PFSK-1 (cell line): ENCODE data around the gene MUS81.

Experiments
- FOXP2 ChIP-seq: optimal IDR thresholded peaks from 2 replicates; pipeline ENCODE3; 2011; ENCODE audit warnings: borderline replicate concordance, control low read depth, inconsistent platforms; ENCODE audit not compliant: insufficient read depth; ENCODE audit errors: extremely low read length, extremely low read depth
- POLR2AphosphoS5 ChIP-seq: IDR thresholded peaks from 2 replicates; pipeline ENCODE4 v1.6.1; 2012; ENCODE audit warnings: low read depth, mild to moderate bottlenecking, control low read depth, low read length, moderate library complexity
- SIN3A ChIP-seq: IDR thresholded peaks from 2 replicates; pipeline ENCODE4 v1.6.1; 2012; ENCODE audit warnings: mild to moderate bottlenecking, low read length, moderate library complexity, borderline replicate concordance; ENCODE audit not compliant: insufficient read depth
- TAF1 ChIP-seq: IDR thresholded peaks from 2 replicates; pipeline ENCODE4 v1.6.1; 2012; ENCODE audit warnings: low read length, control low read depth, borderline replicate concordance; ENCODE audit not compliant: insufficient read depth
- TF ChIP-seq, protein P1 (sequence below), 2 experiments: IDR thresholded peaks; 2 replicates each; pipeline versions ENCODE4 v1.6.1 to v1.8.0; 2011 to 2012; ENCODE audit warnings: low read depth in 2 of 2, low read length in 2 of 2, control low read depth in 1 of 2, inconsistent platforms in 1 of 2, mild to moderate bottlenecking in 1 of 2, moderate library complexity in 1 of 2; ENCODE audit not compliant: insufficient read depth in 1 of 2

MUS81 gene

DNA sequence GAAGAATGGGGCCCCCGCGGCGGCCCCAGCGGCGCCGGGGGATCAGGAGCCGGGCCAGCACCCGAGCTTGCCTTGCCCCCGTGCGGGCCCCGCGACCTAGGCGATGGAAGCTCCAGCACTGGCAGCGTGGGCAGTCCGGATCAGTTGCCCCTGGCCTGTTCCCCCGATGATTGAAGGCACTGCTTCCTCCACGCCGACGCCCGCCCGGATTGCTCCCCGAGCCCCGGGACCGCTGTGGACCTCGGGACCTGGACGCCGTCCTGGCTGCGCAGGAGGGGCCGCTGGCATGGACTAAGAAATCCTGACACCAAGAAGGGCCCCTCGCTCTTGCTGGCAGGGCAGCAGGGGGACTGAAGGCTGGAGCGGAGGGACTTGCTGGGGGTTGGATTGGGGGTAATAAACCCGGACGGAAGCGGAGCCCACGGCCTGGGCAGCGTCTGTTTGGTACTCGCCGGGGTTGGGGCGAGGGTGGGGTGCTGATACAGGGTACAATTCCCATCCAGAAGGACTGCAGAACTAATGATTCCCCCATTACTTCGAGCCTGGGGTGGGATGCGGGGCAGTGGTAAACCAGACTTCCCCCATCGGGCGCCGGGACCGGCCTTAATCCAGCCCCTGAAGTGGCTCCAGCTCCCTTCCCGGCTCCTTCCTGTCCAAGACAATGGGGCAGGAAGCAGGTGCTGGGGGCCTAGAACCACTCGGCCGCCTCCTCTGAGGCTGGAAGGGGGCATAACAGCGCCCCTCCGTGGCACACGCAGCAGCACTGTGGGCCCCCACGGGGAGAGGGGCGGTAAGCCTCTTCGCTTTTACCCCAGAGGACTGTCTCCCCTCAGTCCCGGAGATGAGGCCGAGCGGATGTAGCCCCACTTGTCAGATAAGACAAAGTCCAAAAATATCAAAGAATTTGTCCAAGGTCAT is 31.2 kb downstream of the MUS81 start:
- TF ChIP-seq FOXP2 (no peak), SIN3A (peak; percentile 37; the same call in 1 of the 2 replicates), POLR2AphosphoS5 (peak; percentile 83), TAF1 (peak; percentile 71; the same call in 1 of the 2 replicates)
- TF ChIP-seq, protein P1, sequence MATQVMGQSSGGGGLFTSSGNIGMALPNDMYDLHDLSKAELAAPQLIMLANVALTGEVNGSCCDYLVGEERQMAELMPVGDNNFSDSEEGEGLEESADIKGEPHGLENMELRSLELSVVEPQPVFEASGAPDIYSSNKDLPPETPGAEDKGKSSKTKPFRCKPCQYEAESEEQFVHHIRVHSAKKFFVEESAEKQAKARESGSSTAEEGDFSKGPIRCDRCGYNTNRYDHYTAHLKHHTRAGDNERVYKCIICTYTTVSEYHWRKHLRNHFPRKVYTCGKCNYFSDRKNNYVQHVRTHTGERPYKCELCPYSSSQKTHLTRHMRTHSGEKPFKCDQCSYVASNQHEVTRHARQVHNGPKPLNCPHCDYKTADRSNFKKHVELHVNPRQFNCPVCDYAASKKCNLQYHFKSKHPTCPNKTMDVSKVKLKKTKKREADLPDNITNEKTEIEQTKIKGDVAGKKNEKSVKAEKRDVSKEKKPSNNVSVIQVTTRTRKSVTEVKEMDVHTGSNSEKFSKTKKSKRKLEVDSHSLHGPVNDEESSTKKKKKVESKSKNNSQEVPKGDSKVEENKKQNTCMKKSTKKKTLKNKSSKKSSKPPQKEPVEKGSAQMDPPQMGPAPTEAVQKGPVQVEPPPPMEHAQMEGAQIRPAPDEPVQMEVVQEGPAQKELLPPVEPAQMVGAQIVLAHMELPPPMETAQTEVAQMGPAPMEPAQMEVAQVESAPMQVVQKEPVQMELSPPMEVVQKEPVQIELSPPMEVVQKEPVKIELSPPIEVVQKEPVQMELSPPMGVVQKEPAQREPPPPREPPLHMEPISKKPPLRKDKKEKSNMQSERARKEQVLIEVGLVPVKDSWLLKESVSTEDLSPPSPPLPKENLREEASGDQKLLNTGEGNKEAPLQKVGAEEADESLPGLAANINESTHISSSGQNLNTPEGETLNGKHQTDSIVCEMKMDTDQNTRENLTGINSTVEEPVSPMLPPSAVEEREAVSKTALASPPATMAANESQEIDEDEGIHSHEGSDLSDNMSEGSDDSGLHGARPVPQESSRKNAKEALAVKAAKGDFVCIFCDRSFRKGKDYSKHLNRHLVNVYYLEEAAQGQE (IDR thresholded peaks at IDR 0.05; ENCODE audit: insufficient read depth in 1 of 2, low read depth in 2 of 2, low read length in 2 of 2) = no peak

DNA sequence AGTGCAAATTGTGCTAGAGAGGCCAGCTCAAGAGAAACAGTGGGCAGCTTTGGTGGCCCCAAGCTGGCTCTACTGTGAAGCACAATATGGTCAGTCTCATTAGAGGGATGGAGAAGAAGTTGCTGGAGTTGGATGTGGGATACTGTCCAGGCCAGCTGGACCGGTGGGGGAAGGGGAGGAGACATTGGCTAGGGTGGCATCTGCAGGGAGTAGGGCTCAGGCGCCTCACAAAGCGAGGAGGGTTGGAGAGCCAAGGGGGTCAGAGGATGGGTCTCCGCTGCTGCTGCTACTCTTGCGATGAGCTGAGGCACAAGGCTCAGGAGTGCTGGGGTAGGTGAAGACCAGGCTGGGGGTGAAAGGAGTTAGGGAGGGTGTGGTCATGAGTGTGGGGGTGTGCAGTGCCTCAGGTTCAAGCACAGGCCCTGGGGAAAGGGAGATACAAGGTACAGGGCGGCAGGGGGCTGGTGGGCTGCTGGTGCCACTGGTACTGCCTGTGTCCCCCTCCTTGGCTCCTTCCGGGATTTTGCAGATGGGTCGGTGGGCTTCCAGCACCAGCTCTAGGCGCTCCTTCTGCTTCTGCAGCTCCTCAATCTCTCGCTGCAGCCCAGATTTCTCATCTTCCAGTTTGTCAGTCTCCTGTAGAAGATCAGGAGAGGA is 32.6 kb downstream of the MUS81 start:
- no peak for TF ChIP-seq SIN3A
- TF ChIP-seq, protein P1 (IDR thresholded peaks at IDR 0.05; ENCODE audit: insufficient read depth in 1 of 2, low read depth in 2 of 2, low read length in 2 of 2) = no peak
- TF ChIP-seq POLR2AphosphoS5 = no peak
- no peak for TF ChIP-seq FOXP2
- TF ChIP-seq TAF1 = no peak

DNA sequence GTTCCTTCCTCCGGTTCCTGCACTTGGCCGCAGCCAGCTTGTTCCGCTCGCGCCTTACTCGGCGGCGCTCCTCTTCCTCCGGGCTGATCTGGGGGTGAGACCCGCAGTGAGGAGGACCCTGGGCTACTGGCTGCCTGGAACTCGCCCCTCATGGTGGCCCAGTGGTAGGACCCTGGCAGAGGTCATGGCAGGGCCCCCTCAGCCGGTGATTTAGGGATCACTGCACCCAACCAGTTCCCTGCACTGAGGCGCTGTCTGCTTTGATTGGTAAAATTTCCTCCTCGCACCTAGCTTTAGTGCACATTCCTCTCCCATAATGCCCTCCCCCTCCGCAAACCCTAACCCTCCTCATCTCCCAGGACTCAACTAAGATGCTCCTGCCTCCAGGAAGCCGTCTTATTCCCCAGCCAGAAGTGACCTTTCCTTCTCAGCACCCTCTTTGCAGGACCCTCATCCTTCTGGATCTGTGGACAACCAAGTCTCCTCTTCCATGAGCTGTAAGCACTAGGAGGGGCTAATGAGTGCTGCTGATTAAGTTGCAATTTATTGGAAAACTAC is 33.9 kb downstream of the MUS81 start:
- TF ChIP-seq, protein P1 (IDR thresholded peaks at IDR 0.05; ENCODE audit: insufficient read depth in 1 of 2, low read depth in 2 of 2, low read length in 2 of 2) = no peak

DNA sequence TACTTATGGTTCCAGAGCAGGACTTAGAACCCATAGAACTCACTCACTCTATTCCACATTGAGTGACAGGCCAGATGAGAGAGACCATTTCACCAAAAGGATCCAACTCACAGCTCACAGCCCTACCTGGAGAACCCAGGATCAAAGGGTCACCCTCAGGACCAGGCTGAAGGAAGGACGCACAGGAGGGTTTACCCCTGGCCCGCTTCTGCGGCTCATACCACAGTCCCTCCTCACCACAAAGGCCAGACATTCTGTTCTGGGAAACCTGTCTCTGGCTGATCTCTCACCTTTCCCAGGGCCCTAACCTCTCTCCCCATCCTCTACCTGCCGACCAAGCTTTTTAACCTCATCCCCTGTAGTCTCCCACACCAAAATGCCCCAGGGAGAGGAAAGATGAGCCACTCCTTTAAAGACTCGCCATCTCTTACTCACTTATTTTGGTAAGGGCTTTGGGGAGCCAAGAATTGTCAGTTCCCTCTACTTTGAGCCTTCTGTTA is 35.3 kb downstream of the MUS81 start:
- TF ChIP-seq FOXP2 (no peak), POLR2AphosphoS5 (peak; percentile 41)

DNA sequence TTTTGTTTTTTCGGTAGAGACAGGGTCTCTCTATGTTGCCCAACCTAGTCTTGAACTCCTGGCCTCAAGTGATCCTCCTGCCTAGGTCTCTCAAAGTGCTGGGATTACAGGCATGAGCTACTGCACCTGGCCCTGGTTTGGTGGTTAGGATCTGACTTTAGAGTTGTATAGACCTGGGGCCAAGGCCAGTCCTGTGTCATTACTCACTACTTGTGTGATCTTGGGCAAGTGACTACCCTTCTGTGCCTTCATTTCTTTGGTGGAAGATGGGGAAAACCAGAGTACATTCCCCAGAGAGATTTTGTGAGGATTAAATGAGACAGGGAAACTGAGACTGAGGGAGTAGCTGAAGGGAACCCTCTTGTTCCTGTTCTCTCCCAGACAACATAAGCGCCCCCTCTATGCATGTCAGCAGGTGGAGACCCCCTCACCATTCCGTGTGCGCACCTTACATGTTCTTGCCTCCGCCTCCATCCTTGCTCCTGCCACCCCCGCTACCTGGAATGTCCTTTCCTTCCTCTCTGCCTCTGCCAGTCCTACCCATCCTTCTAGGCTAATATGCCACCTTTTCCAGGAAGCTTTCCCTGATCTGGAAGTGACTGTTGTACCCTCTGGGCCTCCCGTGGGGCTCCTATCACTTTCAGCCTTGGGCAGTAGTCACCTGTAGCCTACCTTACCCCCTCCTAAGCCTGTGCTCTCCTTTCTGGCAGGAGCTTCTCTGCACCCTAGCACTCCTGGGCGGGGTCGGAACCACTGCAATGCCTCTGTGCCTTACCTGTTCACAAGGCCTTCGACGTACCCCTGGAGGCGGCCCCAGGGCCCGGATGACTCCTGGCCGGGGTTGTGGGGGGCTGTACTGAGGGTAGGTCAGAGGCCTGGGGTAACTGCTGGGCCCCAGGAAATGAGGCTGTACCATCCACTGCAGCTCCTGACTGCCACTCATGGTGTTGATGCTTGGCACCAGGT is 36.1 kb downstream of the MUS81 start:
- TF ChIP-seq POLR2AphosphoS5 (no peak), TAF1 (no peak), SIN3A (no peak), FOXP2 (no peak)
- TF ChIP-seq, protein P1 (IDR thresholded peaks at IDR 0.05; ENCODE audit: insufficient read depth in 1 of 2, low read depth in 2 of 2, low read length in 2 of 2) = no peak
